Fibroblast of villous mesenchyme (primary cell): ENCODE results near the gene TES. TPM values are rescaled to one million over a fixed set of nuclear protein-coding genes. Genes with fewer than 3 reads are reported as not detected.

Source experiments
- DNase-seq: peaks from one replicate; pipeline ENCODE4 v3.0.0-alpha.2; 2010; ENCODE audit warnings: low read depth
- H3K4me3 ChIP-seq: 2 replicates; pipeline ENCODE4 v1.5.1; 2011; ENCODE audit warnings: low read depth, mild to moderate bottlenecking, low read length
- CTCF ChIP-seq: IDR thresholded peaks from 2 replicates; pipeline ENCODE4 v1.5.1; 2012; ENCODE audit warnings: low read depth, mild to moderate bottlenecking, low read length; ENCODE audit not compliant: insufficient read depth
- total RNA-seq: library from RNA; depleted of rRNA; stranded (reverse); fragments of >200 nt; gene quantifications from 2 replicates; pipeline ENCODE4 v1.2.3, GENCODE V29; 2012

The TES gene
- total RNA-seq, 1 donor = 93.3 TPM

GRCh38 chr7:116218051-116218645 lies 7.8 kb downstream of the TES start:
- peak; percentile 94 for DNase-seq
- no peak for TF ChIP-seq CTCF
- H3K4me3 ChIP-seq = no peak overlapping the region

- H3K4me3 ChIP-seq = no peak overlapping the region
- no peak for TF ChIP-seq CTCF
- no peak for DNase-seq
These were observed 8.4 kb downstream of the TES start for GRCh38 chr7:116218747-116219146.

GRCh38 chr7:116219288-116219687 lies 8.9 kb downstream of the TES start:
- DNase-seq = no peak
- TF ChIP-seq CTCF = no peak
- H3K4me3 ChIP-seq = no peak overlapping the region

- no peak for DNase-seq
- TF ChIP-seq CTCF = no peak
- H3K4me3 ChIP-seq = no peak overlapping the region
These were observed 9.5 kb downstream of the TES start for GRCh38 chr7:116219834-116220233.

GRCh38 chr7:116222501-116222900 lies 12.2 kb downstream of the TES start:
- H3K4me3 ChIP-seq = peak overlapping the region; percentile 24
- peak; percentile 46 for DNase-seq
- no peak for TF ChIP-seq CTCF

- H3K4me3 ChIP-seq = no peak overlapping the region
- DNase-seq = no peak
- TF ChIP-seq CTCF = no peak
These were observed 13.2 kb downstream of the TES start for GRCh38 chr7:116223588-116223987.

GRCh38 chr7:116224492-116225098 lies 14.3 kb downstream of the TES start:
- DNase-seq = no peak
- no peak for TF ChIP-seq CTCF
- H3K4me3 ChIP-seq = no peak overlapping the region
